ENCODE results near the gene EPPIN.

- TF ChIP-seq, protein P1, sequence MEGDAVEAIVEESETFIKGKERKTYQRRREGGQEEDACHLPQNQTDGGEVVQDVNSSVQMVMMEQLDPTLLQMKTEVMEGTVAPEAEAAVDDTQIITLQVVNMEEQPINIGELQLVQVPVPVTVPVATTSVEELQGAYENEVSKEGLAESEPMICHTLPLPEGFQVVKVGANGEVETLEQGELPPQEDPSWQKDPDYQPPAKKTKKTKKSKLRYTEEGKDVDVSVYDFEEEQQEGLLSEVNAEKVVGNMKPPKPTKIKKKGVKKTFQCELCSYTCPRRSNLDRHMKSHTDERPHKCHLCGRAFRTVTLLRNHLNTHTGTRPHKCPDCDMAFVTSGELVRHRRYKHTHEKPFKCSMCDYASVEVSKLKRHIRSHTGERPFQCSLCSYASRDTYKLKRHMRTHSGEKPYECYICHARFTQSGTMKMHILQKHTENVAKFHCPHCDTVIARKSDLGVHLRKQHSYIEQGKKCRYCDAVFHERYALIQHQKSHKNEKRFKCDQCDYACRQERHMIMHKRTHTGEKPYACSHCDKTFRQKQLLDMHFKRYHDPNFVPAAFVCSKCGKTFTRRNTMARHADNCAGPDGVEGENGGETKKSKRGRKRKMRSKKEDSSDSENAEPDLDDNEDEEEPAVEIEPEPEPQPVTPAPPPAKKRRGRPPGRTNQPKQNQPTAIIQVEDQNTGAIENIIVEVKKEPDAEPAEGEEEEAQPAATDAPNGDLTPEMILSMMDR (optimal IDR thresholded peaks at IDR 0.05 in 1 of 3, IDR thresholded peaks at IDR 0.05 in 1 of 3, conservative IDR thresholded peaks at IDR 0.05 in 1 of 3; ENCODE audit: extremely low read depth in 1 of 3, insufficient read depth in 2 of 3, low read length in 3 of 3): no peak
- TF ChIP-seq EZH2 (IDR thresholded peaks at IDR 0.05; ENCODE audit: low read length): no peak
Measured at GRCh38 chr20:45518282-45518681, 28.9 kb downstream of the EPPIN start.
